CD4-positive, alpha-beta T cell treated with Interleukin-15 for 1 hour (primary cell): ENCODE results near the gene CRP.
"Not testable (repeated sequence)": the region's sequence is repeated elsewhere in the genome, so short reads cannot be mapped to it uniquely, and the experiment has no call there.

Source experiments
- DNase-seq: peaks from one replicate; pipeline ENCODE4 v3.0.0-alpha.2; 2020

The CRP gene

DNA sequence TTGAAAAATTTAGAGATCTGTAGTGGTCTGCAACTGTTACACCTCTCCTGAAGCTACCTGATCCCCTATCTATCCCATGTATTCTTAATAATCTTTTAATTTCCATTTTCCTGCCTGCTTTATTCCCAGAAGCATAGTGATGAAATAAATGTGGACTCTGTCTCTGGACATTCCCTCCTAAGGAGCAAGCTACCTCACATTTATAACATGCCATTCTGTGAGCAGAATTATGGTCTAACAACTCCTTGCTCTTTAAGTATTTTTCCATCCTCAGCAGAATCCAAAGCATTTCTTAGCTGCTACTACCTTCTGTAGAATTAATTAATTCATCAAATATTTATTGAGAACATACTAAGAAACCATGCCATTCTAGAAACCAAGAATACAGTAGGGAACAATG lies 15.1 kb downstream of the CRP start:
- DNase-seq = no peak

DNA sequence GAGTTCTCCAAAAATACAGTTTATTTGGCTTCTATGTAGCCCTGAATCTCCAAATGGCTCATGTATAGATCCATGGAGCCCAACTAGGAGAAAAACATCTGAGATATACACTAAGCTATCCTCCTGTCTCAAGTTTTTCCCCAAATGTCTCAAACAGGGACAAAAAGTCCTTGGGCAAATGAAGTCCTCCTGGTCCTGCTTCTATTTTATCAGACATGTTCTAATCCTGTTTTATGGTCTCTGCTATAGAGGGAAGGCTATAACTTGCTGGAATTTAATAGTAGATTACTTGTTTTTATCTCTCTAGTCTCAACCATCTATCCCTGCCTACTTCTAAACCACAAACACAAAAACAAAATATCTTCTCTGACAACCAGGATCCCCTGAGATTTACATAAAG lies 26.9 kb downstream of the CRP start:
- no peak for DNase-seq

DNA sequence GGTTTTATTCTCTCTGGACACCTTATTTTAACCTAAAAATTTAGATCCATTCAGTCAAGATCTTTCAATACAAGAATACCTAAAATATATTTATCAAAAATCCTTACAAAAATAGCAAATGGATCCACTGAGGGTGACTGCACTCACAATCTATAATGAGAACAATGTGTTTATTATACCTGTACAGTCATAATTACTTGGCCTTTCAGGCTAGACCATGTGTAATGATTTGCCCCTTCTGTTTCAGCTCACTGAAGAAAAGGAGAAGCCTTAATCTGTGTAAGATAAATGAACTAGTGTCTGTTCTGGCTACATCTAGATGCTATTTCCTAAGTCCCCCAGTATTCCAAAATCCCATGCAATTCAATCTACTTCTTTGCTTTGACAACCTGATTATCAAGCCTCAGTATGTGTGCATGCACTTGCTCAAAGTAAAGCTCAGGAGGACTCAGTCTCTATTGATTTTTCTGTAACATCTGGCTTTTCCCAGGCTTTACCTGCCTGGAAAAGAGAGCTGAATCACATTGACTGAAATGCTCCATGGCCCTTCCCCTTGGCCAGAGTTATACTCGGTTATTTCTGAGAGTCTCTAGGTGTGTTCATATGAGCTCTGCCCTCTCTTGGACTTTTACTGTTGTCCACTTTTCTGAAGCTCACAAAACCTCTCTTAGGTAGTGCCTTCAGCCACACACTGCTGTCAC lies 27.6 kb downstream of the CRP start:
- DNase-seq = no peak

DNA sequence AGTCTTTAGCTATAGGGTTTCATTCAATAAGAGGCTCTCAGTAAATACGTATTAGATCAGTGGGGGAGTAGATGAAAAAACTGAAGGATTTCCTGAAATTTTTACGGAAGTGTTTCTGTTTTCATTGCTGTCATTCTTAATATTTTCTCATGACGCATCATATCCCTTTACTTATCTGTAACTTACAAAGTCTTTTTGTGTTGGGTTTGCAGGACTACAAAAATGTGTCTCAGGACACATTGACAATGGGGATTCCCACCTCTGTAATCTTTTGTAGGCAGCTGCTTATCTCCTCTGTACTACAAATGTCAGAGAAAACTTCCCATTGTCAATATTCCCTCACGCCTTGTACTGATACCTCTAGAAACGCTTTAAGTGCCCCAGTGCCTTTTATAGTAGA lies 35.5 kb downstream of the CRP start:
- no peak for DNase-seq

DNA sequence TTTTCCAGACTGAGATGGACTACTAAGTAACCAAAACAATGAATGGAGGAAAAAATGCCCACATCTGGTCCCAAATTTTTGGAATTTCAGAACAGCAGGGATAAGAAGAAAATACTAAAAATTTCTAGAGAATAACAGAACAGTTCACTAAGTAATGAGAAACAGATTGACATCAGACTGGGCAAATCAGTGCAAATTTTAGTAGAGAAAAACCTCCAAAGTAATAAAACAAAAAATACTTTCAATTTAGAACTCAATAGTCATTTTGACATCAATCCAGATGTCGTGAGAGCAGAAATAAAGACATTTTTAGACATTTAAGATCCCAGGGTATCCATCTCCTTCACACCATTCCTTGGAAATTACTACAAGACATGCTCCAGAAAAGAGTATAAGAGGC lies 39.3 kb downstream of the CRP start:
- DNase-seq = no peak

DNA sequence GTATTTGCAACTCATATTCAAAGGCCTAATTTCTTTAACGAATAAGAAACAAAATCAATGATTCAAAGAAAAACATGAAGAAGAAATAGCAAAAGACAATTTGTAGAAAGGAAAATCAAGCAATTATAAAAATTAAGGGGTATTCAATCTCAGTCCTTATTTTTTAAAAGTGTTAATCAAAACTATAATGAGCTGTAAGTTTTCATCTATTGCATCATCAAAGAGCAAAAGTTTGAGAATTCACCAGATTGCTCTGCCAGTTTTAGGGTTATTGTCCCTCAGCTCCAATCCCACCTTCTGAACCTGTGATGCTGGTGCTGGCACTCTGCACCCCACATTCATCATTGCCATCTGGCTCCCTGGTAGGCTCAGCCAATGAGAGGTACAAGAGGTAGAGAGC lies 42.0 kb downstream of the CRP start:
- DNase-seq = not testable (repeated sequence)

DNA sequence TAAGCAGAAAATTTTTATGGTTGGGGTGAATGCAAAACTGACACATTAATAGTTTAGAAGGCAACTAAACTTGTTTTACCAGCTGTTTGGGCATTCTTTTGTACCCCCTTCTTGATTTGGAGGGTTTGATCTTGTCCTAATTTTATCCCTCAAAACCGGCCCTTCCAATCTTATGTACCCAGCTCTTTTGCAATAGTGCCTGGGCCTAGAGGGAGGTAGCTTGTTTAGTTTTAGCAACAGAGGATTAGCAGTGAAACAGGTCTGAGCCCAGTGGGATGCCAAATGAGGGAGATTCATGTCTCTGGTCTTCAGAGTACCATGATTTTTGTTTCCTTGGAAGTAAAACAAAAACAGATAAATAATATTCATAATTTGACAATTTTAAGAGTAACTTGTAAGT lies 45.1 kb downstream of the CRP start:
- DNase-seq = no peak

DNA sequence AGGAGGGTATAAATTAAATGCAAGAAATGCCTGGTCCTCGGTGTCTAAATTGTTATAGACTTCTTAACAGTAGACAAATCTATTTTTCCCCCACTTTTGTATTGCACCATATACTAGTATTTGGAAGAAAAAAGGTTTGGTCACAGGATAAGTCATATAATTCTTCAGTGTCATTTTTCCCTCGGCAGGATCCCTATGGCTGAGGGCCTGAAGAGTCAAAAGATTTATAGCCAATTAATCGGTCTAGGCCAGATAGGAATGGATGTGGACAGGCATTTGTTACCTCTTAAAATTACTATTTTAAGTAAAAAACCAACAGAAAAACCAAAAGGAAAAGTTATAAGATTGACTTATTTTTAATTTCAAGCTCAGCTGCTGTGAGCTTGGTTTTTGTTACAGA lies 45.6 kb downstream of the CRP start:
- DNase-seq = no peak

DNA sequence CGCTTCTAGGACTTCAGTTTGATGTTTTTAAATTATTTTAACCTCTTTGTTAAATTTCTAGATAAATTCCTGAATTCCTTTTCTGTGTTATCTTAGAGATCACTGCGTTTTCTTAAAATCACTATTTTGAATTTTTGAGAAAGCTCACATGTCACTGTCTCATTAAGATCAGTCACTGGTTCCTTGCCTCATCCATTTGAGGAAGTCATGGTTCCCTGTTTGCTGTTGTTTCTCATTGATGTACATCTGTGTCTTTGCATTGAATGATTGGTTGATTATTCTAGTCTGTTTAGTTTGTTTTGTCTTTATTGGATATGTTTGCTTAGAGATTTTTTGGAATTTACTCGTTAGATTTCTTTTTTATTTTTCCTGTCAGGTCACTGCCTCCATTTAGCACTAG lies 50.1 kb downstream of the CRP start:
- no peak for DNase-seq

DNA sequence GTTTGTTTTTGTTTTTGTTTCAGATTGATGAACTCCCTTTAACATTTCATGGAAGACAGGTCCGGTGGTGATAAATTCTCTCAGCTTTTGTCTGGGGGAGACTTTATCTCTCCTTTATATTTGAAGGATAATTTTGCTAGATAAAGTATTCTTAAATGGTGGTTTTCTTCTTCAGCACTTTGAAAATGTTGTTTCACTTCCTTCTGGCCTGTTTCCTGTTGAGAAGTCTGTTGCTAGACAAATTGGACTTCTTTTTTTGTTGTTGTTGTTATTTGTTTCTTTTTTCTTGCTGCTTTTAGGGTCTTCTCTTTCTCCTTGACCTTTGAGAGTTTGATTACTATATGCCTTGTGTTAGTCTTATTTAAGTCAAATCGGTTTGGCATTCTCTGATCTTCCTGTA lies 50.8 kb downstream of the CRP start:
- no peak for DNase-seq
